Lower lobe of right lung (tissue), 2 donors: ENCODE measurements around the gene PTGER2. TPM values are rescaled to one million over a fixed set of nuclear protein-coding genes. Genes with fewer than 3 reads are reported as not detected.

Experiments
- ATAC-seq, 2 donors: fragments of 200-7000 bp; cut with Tn5 transposase; one replicate each; pipeline ENCODE4 v1.9.1; 2020 to 2022; ENCODE audit warnings: mild to moderate bottlenecking in 2 of 2, moderate library complexity in 2 of 2
- DNase-seq: peaks from one replicate; pipeline ENCODE4 v3.0.0-alpha.2; 2020
- H3K27ac ChIP-seq: fragments of 200-600 bp; one replicate; pipeline ENCODE4 v1.8.0; 2022
- H3K27me3 ChIP-seq: fragments of 200-600 bp; one replicate; pipeline ENCODE4 v1.8.0; 2022; ENCODE audit warnings: low read depth
- H3K36me3 ChIP-seq: fragments of 200-600 bp; one replicate; pipeline ENCODE4 v1.8.0; 2022; ENCODE audit warnings: mild to moderate bottlenecking
- H3K4me1 ChIP-seq: fragments of 200-600 bp; one replicate; pipeline ENCODE4 v1.8.0; 2022
- H3K4me3 ChIP-seq: fragments of 200-600 bp; one replicate; pipeline ENCODE4 v1.8.0; 2022; ENCODE audit warnings: mild to moderate bottlenecking
- H3K9me3 ChIP-seq: fragments of 200-600 bp; one replicate; pipeline ENCODE4 v1.8.0; 2022
- CTCF ChIP-seq: fragments of 200-600 bp; IDR thresholded peaks from one replicate; pipeline ENCODE4 v1.8.0; 2022; ENCODE audit warnings: antibody characterized with exemption, mild to moderate bottlenecking
- intact Hi-C: fragments of 100-400 bp; cut with DNase I; formaldehyde crosslinking; loops from one replicate; pipeline ENCODE4 v1.11.0; 2022
- long read RNA-seq: library from polyadenylated mRNA; unstranded; transcript quantifications from one replicate; pipeline ENCODE4 v2.0.0, GENCODE V29; 2021
- total RNA-seq: library from RNA; stranded (reverse); fragmentation: NEBNext Ultra II Directional; extraction: Animal tissue kit (Norgen Biotek cat#: 25700); gene quantifications from one replicate; pipeline ENCODE4 v1.2.1, GENCODE V29; 2021
- donor health status: DM: no; HTN: yes; CAD: no; lungs with severe emphysema.

Gene PTGER2
- total RNA-seq = 6.2 TPM
- long read RNA-seq, transcript PTGER2-201 (2 exons, 2,383 nt) = major isoform, 17 of 21 reads
- long read RNA-seq, partial matches to known transcripts = 0 of 21 reads
- long read RNA-seq, other reads (novel, unspliced or antisense) = 4 of 21 reads

DNA sequence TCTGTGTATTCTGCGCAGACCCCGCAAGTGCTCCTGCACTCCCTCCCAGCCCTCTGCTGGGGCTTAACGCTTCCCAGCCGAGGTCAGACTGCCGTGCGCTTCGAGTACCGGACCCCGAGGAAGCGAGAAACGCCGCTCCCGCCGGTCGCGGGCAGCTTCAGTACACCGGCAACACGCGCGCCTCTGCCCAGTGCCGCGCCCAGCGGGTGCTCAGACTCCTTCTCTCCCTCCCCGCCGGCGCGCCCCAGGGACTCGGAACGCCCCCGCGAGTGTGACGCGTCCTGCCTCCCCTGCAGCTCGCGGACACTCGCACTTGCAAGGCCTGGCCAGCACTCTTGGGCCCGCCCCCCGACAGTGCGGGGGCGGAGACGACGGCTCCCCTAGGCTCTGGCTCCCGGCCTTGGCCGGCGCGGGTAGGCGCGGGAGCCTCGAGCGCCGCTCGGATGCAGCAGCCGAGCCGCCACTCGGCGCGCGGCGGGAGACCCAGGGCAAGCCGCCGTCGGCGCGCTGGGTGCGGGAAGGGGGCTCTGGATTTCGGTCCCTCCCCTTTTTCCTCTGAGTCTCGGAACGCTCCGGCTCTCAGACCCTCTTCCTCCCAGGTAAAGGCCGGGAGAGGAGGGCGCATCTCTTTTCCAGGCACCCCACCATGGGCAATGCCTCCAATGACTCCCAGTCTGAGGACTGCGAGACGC, at the start of gene PTGER2:
TSS of gene PTGER2 (plus strand) at position 410 of the 692 bp plus-strand sequence. CDS start at position 647, 237 bp downstream.
- intact Hi-C loops = no loop called here

DNA sequence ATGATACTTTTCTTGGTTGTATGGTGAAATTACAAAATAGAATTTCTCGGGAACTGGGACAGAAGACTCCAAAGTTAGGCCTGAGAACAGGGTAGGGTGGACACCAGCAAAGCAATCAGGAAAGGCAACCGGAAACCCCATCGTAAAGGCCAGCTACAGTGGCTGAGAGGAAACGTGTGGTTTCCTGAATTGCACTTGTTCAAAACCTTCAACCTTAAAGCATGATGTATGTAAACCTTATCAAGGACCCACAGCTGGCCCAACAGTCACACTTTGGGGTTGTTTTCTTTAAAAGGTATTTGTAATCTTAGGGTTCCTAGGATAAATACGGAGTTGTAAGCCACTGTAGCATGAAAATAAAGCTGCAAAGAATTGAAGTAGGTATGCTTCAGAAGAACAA, 48.9 kb upstream of the PTGER2 start:
- intact Hi-C loops = no loop called here
- Histone ChIP-seq H3K36me3 (no peaks in the 10 kb centered on the region), H3K27ac (no peak overlapping the region), H3K4me3 (no peak overlapping the region), H3K9me3 (no peaks in the 10 kb centered on the region), H3K27me3 (peaks cover 26% of the 10 kb centered on the region), H3K4me1 (peaks cover 12% of the 10 kb centered on the region)
- TF ChIP-seq CTCF = no peak
- ATAC-seq (no peak), DNase-seq (no peak)

More for the DNA sequence above, at the start of gene PTGER2:
- peaks cover 35% of the 10 kb centered on the region for H3K4me1 ChIP-seq
- peak within 1 kb of the TSS; percentile 68 for H3K4me3 ChIP-seq
- DNase-seq (peak; percentile 95), ATAC-seq (peak; percentile 92 to 94)
- H3K27me3 ChIP-seq = peaks cover 4% of the 10 kb centered on the region
- no peaks in the 10 kb centered on the region for H3K36me3 ChIP-seq
- peak within 1 kb of the TSS; percentile 84 for H3K27ac ChIP-seq
- H3K9me3 ChIP-seq = no peaks in the 10 kb centered on the region
- no peak for TF ChIP-seq CTCF

DNA sequence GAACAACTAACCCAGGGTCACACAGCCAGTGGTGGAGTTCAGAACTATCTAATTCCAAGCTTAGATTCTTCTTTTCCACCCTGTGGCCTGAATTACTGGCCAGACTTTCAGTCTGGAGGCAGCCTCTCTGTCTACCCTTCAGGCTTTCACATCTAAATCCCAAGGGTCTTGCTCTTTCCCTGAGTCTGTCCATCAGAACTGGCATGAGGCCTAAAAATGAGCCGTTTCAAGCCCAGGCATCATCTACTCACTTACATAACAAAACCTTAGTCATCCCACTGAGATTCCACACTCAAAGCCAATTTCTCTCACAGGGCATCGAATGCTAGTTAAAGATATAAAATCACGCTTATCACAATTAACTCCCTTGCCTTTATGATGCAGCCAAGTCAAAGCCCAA, 47.9 kb upstream of the PTGER2 start:
- no peaks in the 10 kb centered on the region for H3K36me3 ChIP-seq
- intact Hi-C loops = no loop called here
- DNase-seq = no peak
- peaks cover 26% of the 10 kb centered on the region for H3K27me3 ChIP-seq
- ATAC-seq = peak in 1 of 2 donors; percentile 20
- TF ChIP-seq CTCF = no peak
- H3K4me3 ChIP-seq = no peak overlapping the region
- no peak overlapping the region for H3K27ac ChIP-seq
- H3K9me3 ChIP-seq = no peaks in the 10 kb centered on the region
- peaks cover 12% of the 10 kb centered on the region for H3K4me1 ChIP-seq

DNA sequence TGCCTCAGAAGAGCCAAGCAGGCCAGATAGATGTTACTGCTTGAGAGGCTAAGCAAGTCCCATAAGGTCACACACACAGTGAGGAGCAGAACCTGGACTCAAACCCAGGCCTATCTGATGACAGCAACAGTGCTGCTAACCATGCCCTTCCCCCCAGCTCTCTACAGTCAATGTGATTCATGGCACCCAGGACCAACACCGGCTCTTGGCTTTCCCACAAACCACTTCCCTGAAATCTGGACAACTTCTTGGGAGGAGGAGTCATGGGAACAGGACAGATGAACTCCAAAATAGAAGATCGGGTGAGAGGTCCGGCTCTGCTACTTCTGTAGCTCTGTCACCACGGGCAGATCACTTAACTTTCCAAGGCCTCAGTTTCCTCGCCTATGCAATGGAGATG, 47.3 kb upstream of the PTGER2 start:
- Histone ChIP-seq H3K27me3 (peaks cover 26% of the 10 kb centered on the region), H3K36me3 (no peaks in the 10 kb centered on the region), H3K4me1 (peaks cover 12% of the 10 kb centered on the region), H3K9me3 (no peaks in the 10 kb centered on the region), H3K27ac (no peak overlapping the region), H3K4me3 (no peak overlapping the region)
- TF ChIP-seq CTCF = no peak
- ATAC-seq (no peak), DNase-seq (no peak)
- intact Hi-C loops = no loop called here

- DNase-seq = peak; percentile 51
- H3K27me3 ChIP-seq = peaks cover 26% of the 10 kb centered on the region
- H3K36me3 ChIP-seq = no peaks in the 10 kb centered on the region
- TF ChIP-seq CTCF = no peak
- peak within 1 kb of the TSS; percentile 53 for H3K27ac ChIP-seq
- ATAC-seq = peak; percentile 72 to 73
- peak within 1 kb of the TSS; percentile 53 for H3K4me3 ChIP-seq
- H3K9me3 ChIP-seq = no peaks in the 10 kb centered on the region
- intact Hi-C loops = no loop called here
- H3K4me1 ChIP-seq = peaks cover 12% of the 10 kb centered on the region
Observed at GRCh38 chr14:52267501-52268278, 46.4 kb upstream of the PTGER2 start, which contains the start of gene PTGDR. Gene PTGDR, plus strand, starts transcription at chr14:52267698. Its CDS starts 117 bp downstream, at chr14:52267815.
